ENCODE measurements around the gene MPP2. TPM values are rescaled to one million over a fixed set of nuclear protein-coding genes. Genes with fewer than 3 reads are reported as not detected.
A peak's percentile ranks its signal among the peaks of the same experiment; 100 is the strongest.

MPP2 gene
- total and polyA plus RNA-seq, 2 donors (not counting 3 experiments of a cell fraction or from before 2014, with no cell fraction given) = 1.4 to 1.6 TPM

DNA sequence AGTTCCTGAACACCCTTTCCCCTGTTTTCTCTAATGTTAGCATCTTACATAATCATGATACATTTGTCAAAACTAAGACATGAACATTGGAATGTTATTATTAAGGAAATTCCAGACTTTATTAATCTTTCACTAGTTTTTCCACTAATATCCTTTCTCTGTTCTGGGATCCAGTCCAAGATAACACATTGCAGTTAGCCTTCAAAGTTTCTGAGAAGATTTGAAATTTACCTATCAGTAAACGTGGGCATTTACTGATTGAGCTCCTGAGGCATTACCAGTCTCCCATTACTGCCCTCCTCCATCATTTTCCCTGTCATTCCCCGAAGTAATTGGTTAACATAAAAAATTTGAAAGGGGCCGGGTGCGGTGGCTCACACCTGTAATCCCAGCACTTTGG lies 66.1 kb downstream of the MPP2 start:
- FAIRE-seq = no peak
- no TSS peak for BruUV-seq (replicated peaks)
- POLR2A ChIA-PET = interaction anchor here (0.7 kb wide), 1 partner anchor 405 kb away, joined by 4 read pairs; no protein-coding TSS in a partner anchor

More for the DNA sequence above, 66.1 kb downstream of the MPP2 start:
- DNase-seq (ENCODE audit: low read depth, low spot score) = peak; percentile 36
- Histone ChIP-seq H2AFZ (ENCODE audit: low read depth, low read length) (no peak overlapping the region), H3K9me3 (replicated peaks; ENCODE audit: control insufficient read depth, insufficient read depth, low read length) (no peaks in the 10 kb centered on the region), H3K4me1 (ENCODE audit: control insufficient read depth, extremely low read depth, insufficient read depth, low read length) (no peaks in the 10 kb centered on the region), H3K27ac (ENCODE audit: insufficient read depth, low read depth, low read length) (no peak overlapping the region), H3K9ac (replicated peaks; ENCODE audit: extremely low read depth, insufficient read depth, low read length) (no peak overlapping the region), H3K27me3 (ENCODE audit: control insufficient read depth in 2 of 2, insufficient read depth in 2 of 2, low read length in 2 of 2) (peaks cover 0 to 2% of the 10 kb centered on the region in 2 experiments), H3K4me3 (replicated peaks in 1 of 3; ENCODE audit: insufficient read depth in 1 of 3, low read depth in 1 of 3, low read length in 3 of 3) (no peak overlapping the region), H3K79me2 (ENCODE audit: control insufficient read depth, insufficient read depth, low read length) (no peaks in the 10 kb centered on the region), H3K9me1 (replicated peaks; ENCODE audit: control insufficient read depth, extremely low read depth, insufficient read depth, low read length) (no peaks in the 10 kb centered on the region), H3K4me2 (ENCODE audit: insufficient read depth, low read length) (no peak overlapping the region), H4K20me1 (replicated peaks; ENCODE audit: control insufficient read depth, extremely low read depth, insufficient read depth, low read length) (no peaks in the 10 kb centered on the region), H3K36me3 (ENCODE audit: control insufficient read depth in 2 of 2, extremely low read depth in 1 of 2, insufficient read depth in 2 of 2, low read length in 2 of 2) (no peaks in the 10 kb centered on the region)
- dilution Hi-C loops (cut with MboI; ENCODE audit: extremely low pct_ligation_motif_present, low sequenced_read_pairs) = no loop called here
- TF ChIP-seq POLR2A (IDR thresholded peaks at IDR 0.05; ENCODE audit: low read depth, low read length) (no peak), JUN (IDR thresholded peaks at IDR 0.05; ENCODE audit: borderline replicate concordance, insufficient read depth, insufficient read length, low read depth) (no peak), MYC (IDR thresholded peaks at IDR 0.05; ENCODE audit: low read depth, low read length) (no peak), FOS (IDR thresholded peaks at IDR 0.05; ENCODE audit: borderline replicate concordance, insufficient read depth, low read length) (no peak), EZH2 (IDR thresholded peaks at IDR 0.05; ENCODE audit: borderline replicate concordance, low read depth, low read length, severe bottlenecking) (no peak), POLR2AphosphoS5 (IDR thresholded peaks at IDR 0.05; ENCODE audit: insufficient read depth, low read depth, low read length) (no peak), GATA2 (IDR thresholded peaks at IDR 0.05; ENCODE audit: insufficient read depth, insufficient read length, low read depth, low read length) (no peak)
- TF ChIP-seq, protein P1, sequence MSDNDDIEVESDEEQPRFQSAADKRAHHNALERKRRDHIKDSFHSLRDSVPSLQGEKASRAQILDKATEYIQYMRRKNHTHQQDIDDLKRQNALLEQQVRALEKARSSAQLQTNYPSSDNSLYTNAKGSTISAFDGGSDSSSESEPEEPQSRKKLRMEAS (IDR thresholded peaks at IDR 0.05; ENCODE audit: insufficient read depth, insufficient read length) = no peak
- TF ChIP-seq, protein P2, sequence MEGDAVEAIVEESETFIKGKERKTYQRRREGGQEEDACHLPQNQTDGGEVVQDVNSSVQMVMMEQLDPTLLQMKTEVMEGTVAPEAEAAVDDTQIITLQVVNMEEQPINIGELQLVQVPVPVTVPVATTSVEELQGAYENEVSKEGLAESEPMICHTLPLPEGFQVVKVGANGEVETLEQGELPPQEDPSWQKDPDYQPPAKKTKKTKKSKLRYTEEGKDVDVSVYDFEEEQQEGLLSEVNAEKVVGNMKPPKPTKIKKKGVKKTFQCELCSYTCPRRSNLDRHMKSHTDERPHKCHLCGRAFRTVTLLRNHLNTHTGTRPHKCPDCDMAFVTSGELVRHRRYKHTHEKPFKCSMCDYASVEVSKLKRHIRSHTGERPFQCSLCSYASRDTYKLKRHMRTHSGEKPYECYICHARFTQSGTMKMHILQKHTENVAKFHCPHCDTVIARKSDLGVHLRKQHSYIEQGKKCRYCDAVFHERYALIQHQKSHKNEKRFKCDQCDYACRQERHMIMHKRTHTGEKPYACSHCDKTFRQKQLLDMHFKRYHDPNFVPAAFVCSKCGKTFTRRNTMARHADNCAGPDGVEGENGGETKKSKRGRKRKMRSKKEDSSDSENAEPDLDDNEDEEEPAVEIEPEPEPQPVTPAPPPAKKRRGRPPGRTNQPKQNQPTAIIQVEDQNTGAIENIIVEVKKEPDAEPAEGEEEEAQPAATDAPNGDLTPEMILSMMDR (IDR thresholded peaks at IDR 0.05; ENCODE audit: extremely low read depth in 1 of 2, insufficient read depth in 1 of 2, low read depth in 1 of 2, low read length in 2 of 2) = no peak
- CTCF ChIA-PET = interaction anchor here (0.9 to 2.3 kb wide), 12 partner anchors 11 to 103 kb away, joined by 3 to 12 read pairs (median 6); partner anchors contain the start of gene CFAP97D1
- intact Hi-C loops (cut with micrococcal nuclease) = no loop called here
